GM12892 (cell line): ENCODE measurements around the gene RNF125.

Experiments
- POLR2A ChIP-seq: IDR thresholded peaks from 2 replicates; pipeline ENCODE4 v1.6.1; 2011; ENCODE audit warnings: low read depth, low read length, control low read depth
- POLR2AphosphoS5 ChIP-seq: IDR thresholded peaks from 2 replicates; pipeline ENCODE4 v1.6.1; 2011; ENCODE audit warnings: low read depth, low read length, control low read depth
- TAF1 ChIP-seq: IDR thresholded peaks from 2 replicates; pipeline ENCODE4 v1.6.1; 2011; ENCODE audit warnings: low read depth, mild to moderate bottlenecking, control low read depth, low read length, borderline replicate concordance

DNA sequence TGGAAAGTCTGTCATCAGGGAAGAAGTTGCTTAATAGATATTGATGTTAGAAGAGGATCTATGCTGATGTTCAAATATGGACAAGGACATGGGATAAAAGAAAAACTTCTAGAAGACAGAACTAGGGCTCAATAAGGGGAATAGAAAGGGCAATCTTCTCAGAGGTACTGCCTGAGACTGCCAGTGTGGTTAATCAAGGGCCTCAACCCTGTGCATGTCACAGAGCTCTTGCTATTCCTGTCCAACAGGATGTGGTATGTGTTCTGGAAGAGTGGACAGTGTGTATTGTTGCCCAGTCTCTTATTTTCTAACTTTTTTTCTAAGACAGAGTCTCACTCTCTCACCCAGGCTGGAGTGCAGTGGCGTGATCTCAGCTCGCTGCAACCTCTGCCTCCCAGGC, 27.8 kb upstream of the RNF125 start:
- TF ChIP-seq POLR2AphosphoS5: no peak
- TF ChIP-seq POLR2A: no peak
- TF ChIP-seq TAF1: no peak
